ENCODE measurements around the gene NEDD4.
A peak's percentile ranks its signal among the peaks of the same experiment; 100 is the strongest.
"Not testable (repeated sequence)": the region's sequence is repeated elsewhere in the genome, so short reads cannot be mapped to it uniquely, and the experiment has no call there.

The NEDD4 gene

DNA sequence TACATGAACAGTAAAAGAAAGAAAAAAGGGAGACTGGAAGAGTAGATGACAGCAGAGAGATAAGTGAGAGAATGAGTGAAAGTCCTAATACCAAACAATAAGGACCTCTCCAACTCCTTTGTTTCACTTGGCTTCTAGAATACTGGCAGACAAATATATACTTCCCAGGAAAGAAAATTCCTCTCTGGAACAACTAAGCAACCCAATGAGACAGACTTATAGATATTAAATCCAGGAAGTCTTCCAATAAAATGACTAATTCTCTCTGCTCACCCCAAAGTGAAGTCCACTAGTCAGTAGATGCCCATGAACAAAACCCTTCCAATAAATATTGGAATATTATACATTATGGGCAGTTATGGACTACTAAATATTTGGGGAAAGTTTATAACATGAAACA lies 114.2 kb downstream of the NEDD4 start:
- H3K27ac ChIP-seq (ENCODE audit: poor library complexity, severe bottlenecking) = no peak overlapping the region
- peak; percentile 35; the same call in 2 of the 3 replicates for ATAC-seq (ENCODE audit: low read depth)

DNA sequence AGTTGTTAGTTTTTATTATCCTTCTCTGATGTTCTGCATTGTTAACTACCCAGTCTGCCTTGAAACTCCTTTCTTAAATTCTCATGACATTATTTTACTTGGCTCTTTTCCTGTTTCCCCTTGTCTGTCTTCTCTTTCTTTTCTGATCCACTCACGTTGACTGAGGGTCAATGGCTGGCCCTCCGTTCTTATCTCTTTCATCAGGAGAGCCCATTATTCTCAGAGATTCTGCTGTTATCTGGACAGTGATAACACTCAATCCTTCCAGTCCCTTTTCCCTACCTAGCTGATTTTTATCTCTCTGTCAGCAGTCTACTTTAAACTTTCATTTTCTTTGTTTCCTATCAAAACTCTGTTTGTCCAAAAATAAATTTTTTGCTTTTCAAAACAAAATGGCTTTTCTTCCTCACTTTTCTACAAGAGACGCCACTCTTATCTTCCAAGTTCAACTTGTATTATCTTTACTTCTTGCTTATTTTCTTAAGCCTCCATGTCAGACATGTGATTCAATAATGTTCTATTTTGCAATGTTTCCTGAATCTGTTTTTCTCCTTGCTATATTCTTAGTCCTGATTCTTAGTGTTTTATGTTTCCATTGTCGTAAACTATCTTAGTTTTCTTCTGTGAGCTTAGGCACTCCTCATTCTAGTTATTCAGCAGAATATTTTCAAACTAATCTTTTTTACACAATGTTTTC lies 120.2 kb downstream of the NEDD4 start:
- Histone ChIP-seq H3K36me3 (ENCODE audit: low read depth) (peaks cover 66% of the 10 kb centered on the region), H3K4me3 (ENCODE audit: severe bottlenecking) (no peak overlapping the region), H3K27ac (ENCODE audit: poor library complexity, severe bottlenecking) (no peak overlapping the region), H3K27me3 (ENCODE audit: insufficient read depth, poor library complexity, severe bottlenecking) (no peaks in the 10 kb centered on the region), H3K4me1 (ENCODE audit: insufficient read depth, poor library complexity, severe bottlenecking) (peaks cover 20% of the 10 kb centered on the region), H3K9me3 (ENCODE audit: severe bottlenecking) (peaks cover 2% of the 10 kb centered on the region)
- no peak for DNase-seq (ENCODE audit: low spot score)
- TF ChIP-seq, protein P1, sequence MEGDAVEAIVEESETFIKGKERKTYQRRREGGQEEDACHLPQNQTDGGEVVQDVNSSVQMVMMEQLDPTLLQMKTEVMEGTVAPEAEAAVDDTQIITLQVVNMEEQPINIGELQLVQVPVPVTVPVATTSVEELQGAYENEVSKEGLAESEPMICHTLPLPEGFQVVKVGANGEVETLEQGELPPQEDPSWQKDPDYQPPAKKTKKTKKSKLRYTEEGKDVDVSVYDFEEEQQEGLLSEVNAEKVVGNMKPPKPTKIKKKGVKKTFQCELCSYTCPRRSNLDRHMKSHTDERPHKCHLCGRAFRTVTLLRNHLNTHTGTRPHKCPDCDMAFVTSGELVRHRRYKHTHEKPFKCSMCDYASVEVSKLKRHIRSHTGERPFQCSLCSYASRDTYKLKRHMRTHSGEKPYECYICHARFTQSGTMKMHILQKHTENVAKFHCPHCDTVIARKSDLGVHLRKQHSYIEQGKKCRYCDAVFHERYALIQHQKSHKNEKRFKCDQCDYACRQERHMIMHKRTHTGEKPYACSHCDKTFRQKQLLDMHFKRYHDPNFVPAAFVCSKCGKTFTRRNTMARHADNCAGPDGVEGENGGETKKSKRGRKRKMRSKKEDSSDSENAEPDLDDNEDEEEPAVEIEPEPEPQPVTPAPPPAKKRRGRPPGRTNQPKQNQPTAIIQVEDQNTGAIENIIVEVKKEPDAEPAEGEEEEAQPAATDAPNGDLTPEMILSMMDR (IDR thresholded peaks at IDR 0.05; ENCODE audit: poor library complexity, severe bottlenecking) = no peak
- no peak for ATAC-seq (ENCODE audit: low read depth)

More for the DNA sequence above, 114.2 kb downstream of the NEDD4 start:
- H3K4me3 ChIP-seq (ENCODE audit: severe bottlenecking) = no peak overlapping the region
- H3K9me3 ChIP-seq (ENCODE audit: severe bottlenecking) = peaks cover 2% of the 10 kb centered on the region
- peaks cover 7% of the 10 kb centered on the region for H3K4me1 ChIP-seq (ENCODE audit: insufficient read depth, poor library complexity, severe bottlenecking)
- DNase-seq (ENCODE audit: low spot score) = no peak
- H3K27me3 ChIP-seq (ENCODE audit: insufficient read depth, poor library complexity, severe bottlenecking) = no peaks in the 10 kb centered on the region
- H3K36me3 ChIP-seq (ENCODE audit: low read depth) = peaks cover 29% of the 10 kb centered on the region
- TF ChIP-seq, protein P1 (IDR thresholded peaks at IDR 0.05; ENCODE audit: poor library complexity, severe bottlenecking) = no peak

DNA sequence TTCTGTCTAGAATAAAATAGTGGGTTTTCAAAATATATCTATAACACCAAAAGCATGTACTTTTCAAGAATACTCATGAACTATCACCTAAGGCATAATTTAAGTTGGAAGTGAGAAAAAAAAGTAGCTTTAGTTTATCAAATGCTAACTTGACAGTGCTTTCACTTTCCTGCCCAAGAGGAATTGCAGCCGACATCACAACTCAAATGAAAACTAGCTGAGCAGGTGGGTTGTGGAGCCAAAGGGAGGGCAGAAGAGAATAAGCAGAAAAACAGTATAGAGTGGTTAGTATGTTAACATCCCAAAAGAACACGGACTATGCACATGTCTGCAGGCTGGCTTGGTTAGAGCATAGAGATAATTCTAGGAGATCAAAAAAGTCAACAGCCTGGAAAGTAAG lies 120.9 kb downstream of the NEDD4 start:
- DNase-seq (ENCODE audit: low spot score) (no peak), ATAC-seq (ENCODE audit: low read depth) (no peak)
- H3K4me3 ChIP-seq (ENCODE audit: severe bottlenecking) = no peak overlapping the region
- TF ChIP-seq, protein P1 (IDR thresholded peaks at IDR 0.05; ENCODE audit: poor library complexity, severe bottlenecking) = no peak
- peaks cover 20% of the 10 kb centered on the region for H3K4me1 ChIP-seq (ENCODE audit: insufficient read depth, poor library complexity, severe bottlenecking)
- peaks cover 64% of the 10 kb centered on the region for H3K36me3 ChIP-seq (ENCODE audit: low read depth)
- no peak overlapping the region for H3K27ac ChIP-seq (ENCODE audit: poor library complexity, severe bottlenecking)
- no peaks in the 10 kb centered on the region for H3K9me3 ChIP-seq (ENCODE audit: severe bottlenecking)
- H3K27me3 ChIP-seq (ENCODE audit: insufficient read depth, poor library complexity, severe bottlenecking) = no peaks in the 10 kb centered on the region

DNA sequence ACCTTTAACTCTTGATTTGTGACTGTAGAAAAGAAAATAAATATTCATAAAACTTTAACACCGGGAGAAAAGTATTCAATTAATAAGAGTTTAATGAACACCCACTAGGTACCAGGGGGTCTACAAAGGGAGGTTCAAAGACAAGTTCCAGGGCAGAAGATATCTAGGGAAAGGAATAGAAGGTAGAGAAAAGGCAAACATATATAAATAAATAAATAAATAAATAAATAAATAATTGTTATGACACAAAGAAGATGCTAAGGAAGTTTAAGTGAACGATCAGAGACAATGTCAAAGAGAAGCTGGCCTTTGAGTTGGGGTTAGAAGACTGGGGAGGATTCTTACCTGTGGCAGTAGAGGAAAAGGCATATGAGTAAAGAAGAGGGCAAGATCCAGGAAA lies 123.8 kb downstream of the NEDD4 start:
- H3K36me3 ChIP-seq (ENCODE audit: low read depth) = peaks cover 74% of the 10 kb centered on the region
- TF ChIP-seq, protein P1 (IDR thresholded peaks at IDR 0.05; ENCODE audit: poor library complexity, severe bottlenecking) = no peak
- H3K4me1 ChIP-seq (ENCODE audit: insufficient read depth, poor library complexity, severe bottlenecking) = peaks cover 20% of the 10 kb centered on the region
- H3K4me3 ChIP-seq (ENCODE audit: severe bottlenecking) = no peak overlapping the region
- H3K9me3 ChIP-seq (ENCODE audit: severe bottlenecking) = no peaks in the 10 kb centered on the region
- DNase-seq (ENCODE audit: low spot score) = no peak
- H3K27me3 ChIP-seq (ENCODE audit: insufficient read depth, poor library complexity, severe bottlenecking) = no peaks in the 10 kb centered on the region
- no peak overlapping the region for H3K27ac ChIP-seq (ENCODE audit: poor library complexity, severe bottlenecking)
- no peak for ATAC-seq (ENCODE audit: low read depth)

DNA sequence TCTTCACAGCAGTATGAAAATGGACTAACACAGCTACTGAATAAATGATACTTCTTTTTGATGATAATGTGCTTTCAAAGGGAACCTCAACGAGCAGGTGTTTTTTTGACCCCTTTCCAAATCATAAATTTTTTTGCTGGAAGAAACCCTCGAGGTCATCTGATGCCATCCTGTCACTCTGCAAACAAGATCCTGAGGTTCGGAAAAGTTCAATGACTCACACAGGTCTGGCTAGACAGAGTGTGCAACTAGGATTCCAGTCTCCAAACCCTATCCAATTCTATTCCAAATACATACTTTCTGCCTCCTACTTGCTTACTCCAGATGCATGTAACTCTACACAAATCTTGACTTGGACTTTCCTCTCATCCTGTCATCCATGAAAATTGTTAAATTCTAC lies 124.7 kb downstream of the NEDD4 start:
- Histone ChIP-seq H3K27ac (ENCODE audit: poor library complexity, severe bottlenecking) (peak overlapping the region; percentile 20), H3K27me3 (ENCODE audit: insufficient read depth, poor library complexity, severe bottlenecking) (no peaks in the 10 kb centered on the region), H3K4me3 (ENCODE audit: severe bottlenecking) (no peak overlapping the region), H3K9me3 (ENCODE audit: severe bottlenecking) (no peaks in the 10 kb centered on the region), H3K36me3 (ENCODE audit: low read depth) (peaks cover 75% of the 10 kb centered on the region), H3K4me1 (ENCODE audit: insufficient read depth, poor library complexity, severe bottlenecking) (peaks cover 19% of the 10 kb centered on the region)
- DNase-seq (ENCODE audit: low spot score) = no peak
- TF ChIP-seq, protein P1 (IDR thresholded peaks at IDR 0.05; ENCODE audit: poor library complexity, severe bottlenecking) = no peak
- peak; percentile 81 for ATAC-seq (ENCODE audit: low read depth)

DNA sequence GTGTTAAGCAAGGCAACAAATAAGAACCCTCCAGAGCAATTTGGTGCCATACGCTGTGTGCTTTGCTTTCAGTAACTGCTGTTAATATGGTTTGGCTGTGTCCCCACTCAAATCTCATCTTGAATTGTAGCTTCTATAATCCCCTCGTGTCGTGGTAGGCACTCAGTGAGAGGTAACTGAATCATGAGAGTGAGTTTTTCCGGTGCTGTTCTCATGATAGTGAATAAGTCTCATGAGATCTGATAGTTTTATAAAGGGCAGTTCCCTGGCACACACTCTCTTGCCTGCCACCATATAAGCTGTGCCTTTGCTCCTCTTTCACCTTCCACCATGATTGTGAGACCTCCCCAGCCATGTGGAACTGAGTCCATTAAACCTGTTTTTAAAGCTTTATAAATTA lies 125.1 kb downstream of the NEDD4 start:
- H3K27ac ChIP-seq (ENCODE audit: poor library complexity, severe bottlenecking); DNase-seq (ENCODE audit: low spot score); H3K27me3 ChIP-seq (ENCODE audit: insufficient read depth, poor library complexity, severe bottlenecking); ATAC-seq (ENCODE audit: low read depth); H3K9me3 ChIP-seq (ENCODE audit: severe bottlenecking); H3K4me3 ChIP-seq (ENCODE audit: severe bottlenecking): not testable (repeated sequence)
- peaks cover 75% of the 10 kb centered on the region for H3K36me3 ChIP-seq (ENCODE audit: low read depth)
- peaks cover 14% of the 10 kb centered on the region for H3K4me1 ChIP-seq (ENCODE audit: insufficient read depth, poor library complexity, severe bottlenecking)

Data from RWPE2 (cell line).